ENCODE measurements around the gene CTDSPL2.

Gene CTDSPL2

DNA sequence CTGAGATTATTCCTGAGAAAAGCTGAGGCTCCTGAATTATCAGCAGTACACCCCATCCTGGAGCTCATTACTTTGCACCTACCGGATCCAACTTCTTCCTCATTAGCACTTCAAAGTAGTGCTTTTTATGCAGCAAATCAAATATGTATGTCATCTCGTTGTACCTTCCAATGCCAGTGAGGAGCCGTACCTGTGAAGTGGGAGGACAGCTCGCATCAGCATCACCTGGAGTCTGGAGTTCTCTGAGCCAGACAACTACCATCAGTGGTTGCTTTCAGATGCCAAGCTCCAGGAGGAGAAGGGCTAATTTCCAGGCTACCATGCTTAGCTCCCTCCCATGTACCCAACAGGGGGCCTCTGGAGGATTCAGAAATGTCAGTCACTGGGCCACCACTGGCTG, 141.9 kb downstream of the CTDSPL2 start:
- Histone ChIP-seq H3K27me3 (replicated peaks; ENCODE audit: control insufficient read depth, insufficient read depth, low read length) (no peaks in the 10 kb centered on the region), H3K4me1 (ENCODE audit: control insufficient read depth, insufficient read depth, low read length) (peaks cover 4% of the 10 kb centered on the region), H3K9ac (ENCODE audit: low read length) (no peak overlapping the region), H3K4me3 (ENCODE audit: low read length) (no peak overlapping the region), H3K9me3 (ENCODE audit: control insufficient read depth, low read length) (peaks cover 7% of the 10 kb centered on the region), H3K36me3 (ENCODE audit: control insufficient read depth, insufficient read depth, low read length, severe bottlenecking) (peaks cover 79% of the 10 kb centered on the region)
- DNase-seq (ENCODE audit: low read depth), result no peak

GRCh38 chr15:44570361-44570760, 142.9 kb downstream of the CTDSPL2 start:
- no peaks in the 10 kb centered on the region for H3K27me3 ChIP-seq (replicated peaks; ENCODE audit: control insufficient read depth, insufficient read depth, low read length)
- H3K4me3 ChIP-seq (ENCODE audit: low read length), result no peak overlapping the region
- H3K4me1 ChIP-seq (ENCODE audit: control insufficient read depth, insufficient read depth, low read length), result peaks cover 4% of the 10 kb centered on the region
- H3K36me3 ChIP-seq (ENCODE audit: control insufficient read depth, insufficient read depth, low read length, severe bottlenecking), result peaks cover 74% of the 10 kb centered on the region
- no peak for DNase-seq (ENCODE audit: low read depth)
- H3K9me3 ChIP-seq (ENCODE audit: control insufficient read depth, low read length), result peaks cover under 1% of the 10 kb centered on the region
- H3K9ac ChIP-seq (ENCODE audit: low read length), result no peak overlapping the region

DNA sequence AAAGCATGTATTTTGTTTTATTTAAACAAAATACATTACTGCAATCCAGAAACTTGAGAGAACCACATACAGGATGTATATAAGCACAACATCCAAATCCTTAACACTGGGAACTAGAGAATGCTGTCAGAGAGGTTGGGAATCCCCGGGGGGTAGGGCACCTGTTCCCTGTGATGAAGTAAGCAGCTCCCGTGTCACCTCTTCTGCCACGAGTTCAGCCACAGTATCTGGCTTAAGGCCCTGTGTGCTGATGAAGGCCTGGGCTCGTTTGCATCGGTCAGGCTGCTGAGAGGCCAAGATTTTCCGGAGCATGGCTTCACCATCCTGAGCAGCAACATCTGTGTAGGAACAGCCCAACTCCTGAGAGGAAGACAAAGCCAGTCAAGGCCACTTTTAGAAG, 146.0 kb downstream of the CTDSPL2 start:
- peaks cover 47% of the 10 kb centered on the region for H3K36me3 ChIP-seq (ENCODE audit: control insufficient read depth, insufficient read depth, low read length, severe bottlenecking)

DNA sequence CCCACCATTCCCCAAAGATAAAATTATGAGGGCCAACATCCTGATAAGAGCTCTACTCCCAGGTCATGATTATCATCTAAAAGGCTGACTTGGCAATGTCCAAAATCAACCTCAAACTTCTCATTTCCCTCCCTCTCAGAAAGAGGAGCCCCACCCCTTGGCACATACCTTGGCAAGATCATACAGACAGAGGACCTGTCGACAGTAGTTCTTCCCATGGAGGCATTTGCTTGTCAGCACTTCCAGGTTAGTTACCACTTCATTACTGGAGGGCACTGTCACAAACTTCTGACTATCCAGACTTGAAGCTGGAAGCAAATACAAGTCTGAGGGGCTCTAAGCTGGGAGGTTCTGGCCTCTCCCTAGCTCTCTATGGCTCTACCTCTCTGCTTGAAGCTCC, 147.3 kb downstream of the CTDSPL2 start:
- Histone ChIP-seq H3K9me3 (ENCODE audit: control insufficient read depth, low read length) (no peaks in the 10 kb centered on the region), H3K4me3 (ENCODE audit: low read length) (no peak overlapping the region), H3K9ac (ENCODE audit: low read length) (no peak overlapping the region), H3K27me3 (replicated peaks; ENCODE audit: control insufficient read depth, insufficient read depth, low read length) (no peaks in the 10 kb centered on the region), H3K4me1 (ENCODE audit: control insufficient read depth, insufficient read depth, low read length) (no peaks in the 10 kb centered on the region), H3K36me3 (ENCODE audit: control insufficient read depth, insufficient read depth, low read length, severe bottlenecking) (peaks cover 38% of the 10 kb centered on the region)
- DNase-seq (ENCODE audit: low read depth), result no peak

More for the DNA sequence above, 146.0 kb downstream of the CTDSPL2 start:
- H3K9ac ChIP-seq (ENCODE audit: low read length), result no peak overlapping the region
- no peaks in the 10 kb centered on the region for H3K27me3 ChIP-seq (replicated peaks; ENCODE audit: control insufficient read depth, insufficient read depth, low read length)
- no peak for DNase-seq (ENCODE audit: low read depth)
- H3K4me3 ChIP-seq (ENCODE audit: low read length), result no peak overlapping the region
- H3K4me1 ChIP-seq (ENCODE audit: control insufficient read depth, insufficient read depth, low read length), result no peaks in the 10 kb centered on the region
- H3K9me3 ChIP-seq (ENCODE audit: control insufficient read depth, low read length), result no peaks in the 10 kb centered on the region
